HL-60/S4 (cell line): ENCODE measurements around the gene TCAF1.
"Not testable (repeated sequence)": the region's sequence is repeated elsewhere in the genome, so short reads cannot be mapped to it uniquely, and the experiment has no call there.

Source experiments
- in situ Hi-C: fragments of 300-500 bp; cut with MboI; formaldehyde crosslinking; loops from 2 replicates; pipeline ENCODE4 v1.14.3; 2022; ENCODE audit warnings: low sequenced_read_pairs

Gene TCAF1

GRCh38 chr7:143806664-143807071 lies 95.3 kb downstream of the TCAF1 start:
- in situ Hi-C loops: not testable (repeated sequence)
